ENCODE measurements around the gene AUTS2. TPM values are rescaled to one million over a fixed set of nuclear protein-coding genes. Genes with fewer than 3 reads are reported as not detected.

Gene AUTS2
- total RNA-seq, 5 donors from 2014 or later (not counting 1 experiment from before 2014, with no cell fraction given), result 10.6 to 66.2 (median 37.6) TPM

DNA sequence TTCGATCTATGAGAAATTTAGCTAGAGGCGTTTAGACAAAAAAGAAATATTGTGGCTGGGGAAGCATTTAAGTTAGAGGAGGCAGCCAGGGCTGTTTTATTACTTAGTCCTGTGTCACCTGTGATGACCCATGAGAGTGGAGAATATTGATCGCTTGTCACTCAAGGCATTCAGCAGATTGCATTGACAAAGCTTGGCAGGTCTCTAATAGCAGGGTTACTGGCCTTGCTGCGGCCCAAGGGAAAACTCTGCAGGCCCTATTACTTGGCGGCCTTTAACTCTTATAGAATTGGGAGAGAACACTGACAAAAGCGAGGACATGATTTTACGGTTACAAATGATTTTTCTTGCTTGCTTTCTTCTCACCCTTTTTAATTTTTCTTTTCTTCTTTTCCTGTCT lies 473.5 kb downstream of the AUTS2 start:
- Histone ChIP-seq H3K27ac (ENCODE audit: low read length) (no peak overlapping the region), H3K4me3 (ENCODE audit: control insufficient read depth in 1 of 2, extremely low read depth in 1 of 2, low read length in 1 of 2) (no peak overlapping the region), H3K4me1 (ENCODE audit: control insufficient read depth in 1 of 2, extremely low read depth in 1 of 2, insufficient read depth in 2 of 2, low read length in 2 of 2) (no peaks in the 10 kb centered on the region), H3K9me3 (no peaks in the 10 kb centered on the region), H3K27me3 (replicated peaks in 1 of 2; ENCODE audit: control insufficient read depth in 2 of 2, extremely low read depth in 1 of 2, insufficient read depth in 2 of 2, low read length in 1 of 2) (no peaks in the 10 kb centered on the region), H3K36me3 (ENCODE audit: control insufficient read depth in 2 of 2, extremely low read depth in 1 of 2, insufficient read depth in 1 of 2, low read length in 1 of 2) (no peaks in the 10 kb centered on the region)
- Mint-ChIP-seq H3K36me3 (no peaks in the 10 kb centered on the region), H3K27ac (no peak overlapping the region), H3K9me3 (no peaks in the 10 kb centered on the region), H3K4me3 (no peak overlapping the region), H3K4me1 (no peaks in the 10 kb centered on the region), H3K27me3 (no peaks in the 10 kb centered on the region)
- WGBS (ENCODE audit: insufficient coverage), result 100% methylated on average over 3 of the region's 7 CpGs
- POLR2A ChIA-PET, result interaction anchor here in 1 of 2 donors (0.7 kb wide), 1 partner anchor 191 kb away, joined by 3 read pairs; no protein-coding TSS in a partner anchor
- ATAC-seq (replicated peaks in 1 of 4) (no peak), DNase-seq (no peak)
- CTCF ChIA-PET, result no interaction called here

DNA sequence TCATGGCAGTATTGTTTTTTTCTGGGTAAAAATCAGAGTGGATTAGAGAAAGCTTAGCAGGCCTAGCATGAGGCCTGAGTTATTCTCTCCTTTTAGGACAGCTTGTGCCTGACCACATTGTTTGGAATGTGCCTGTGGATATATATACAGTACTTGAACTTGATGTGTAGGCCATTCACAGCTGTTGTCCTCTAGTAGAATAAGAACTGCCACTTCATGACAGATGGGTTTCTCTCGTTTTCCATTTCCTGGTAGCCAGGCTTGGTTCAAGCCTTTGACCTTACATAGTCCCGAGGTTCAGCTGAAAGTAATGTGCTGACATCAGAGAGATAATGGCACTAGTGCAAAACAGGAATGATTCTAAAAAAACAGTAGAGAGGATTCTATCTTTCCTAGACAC lies 473.9 kb downstream of the AUTS2 start:
- no peak for ATAC-seq (replicated peaks in 1 of 4)
- H3K36me3 ChIP-seq (ENCODE audit: control insufficient read depth in 2 of 2, extremely low read depth in 1 of 2, insufficient read depth in 1 of 2, low read length in 1 of 2), result no peaks in the 10 kb centered on the region
- H3K9me3 ChIP-seq, result no peaks in the 10 kb centered on the region
- 40% methylated on average over 1 of the region's 2 CpGs for WGBS (ENCODE audit: insufficient coverage)
- CTCF ChIA-PET, result no interaction called here
- Mint-ChIP-seq H3K27me3 (no peaks in the 10 kb centered on the region), H3K9me3 (no peaks in the 10 kb centered on the region), H3K4me1 (no peaks in the 10 kb centered on the region), H3K27ac (no peak overlapping the region), H3K36me3 (no peaks in the 10 kb centered on the region), H3K4me3 (no peak overlapping the region)
- POLR2A ChIA-PET, result interaction anchor here (0.5 to 0.7 kb wide), 2 partner anchors 190 to 1015 kb away, joined by 3 to 5 read pairs; no protein-coding TSS in a partner anchor
- no peak overlapping the region for H3K4me3 ChIP-seq (ENCODE audit: control insufficient read depth in 1 of 2, extremely low read depth in 1 of 2, low read length in 1 of 2)
- H3K27me3 ChIP-seq (replicated peaks in 1 of 2; ENCODE audit: control insufficient read depth in 2 of 2, extremely low read depth in 1 of 2, insufficient read depth in 2 of 2, low read length in 1 of 2), result no peaks in the 10 kb centered on the region
- no peaks in the 10 kb centered on the region for H3K4me1 ChIP-seq (ENCODE audit: control insufficient read depth in 1 of 2, extremely low read depth in 1 of 2, insufficient read depth in 2 of 2, low read length in 2 of 2)
- DNase-seq, result no peak
- no peak overlapping the region for H3K27ac ChIP-seq (ENCODE audit: low read length)

DNA sequence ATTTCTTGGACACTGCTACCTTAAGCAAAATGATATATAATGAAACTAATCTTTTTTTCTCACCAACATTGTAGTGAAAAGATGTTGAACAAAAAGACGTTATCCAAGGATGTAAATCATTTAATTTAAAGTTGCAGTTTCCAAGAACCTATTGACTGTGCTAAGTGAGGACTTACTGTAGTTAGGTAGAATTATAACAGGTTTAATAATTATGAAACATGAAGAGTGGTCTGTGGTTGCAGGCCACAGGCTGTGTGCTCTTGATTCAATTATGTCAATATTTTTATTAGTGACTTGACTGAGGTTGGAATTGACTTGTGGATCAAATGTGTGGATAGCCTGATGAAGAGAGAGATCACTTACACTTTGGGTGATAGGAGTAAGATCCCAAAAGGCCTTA lies 478.1 kb downstream of the AUTS2 start:
- POLR2A ChIA-PET, result no interaction called here

DNA sequence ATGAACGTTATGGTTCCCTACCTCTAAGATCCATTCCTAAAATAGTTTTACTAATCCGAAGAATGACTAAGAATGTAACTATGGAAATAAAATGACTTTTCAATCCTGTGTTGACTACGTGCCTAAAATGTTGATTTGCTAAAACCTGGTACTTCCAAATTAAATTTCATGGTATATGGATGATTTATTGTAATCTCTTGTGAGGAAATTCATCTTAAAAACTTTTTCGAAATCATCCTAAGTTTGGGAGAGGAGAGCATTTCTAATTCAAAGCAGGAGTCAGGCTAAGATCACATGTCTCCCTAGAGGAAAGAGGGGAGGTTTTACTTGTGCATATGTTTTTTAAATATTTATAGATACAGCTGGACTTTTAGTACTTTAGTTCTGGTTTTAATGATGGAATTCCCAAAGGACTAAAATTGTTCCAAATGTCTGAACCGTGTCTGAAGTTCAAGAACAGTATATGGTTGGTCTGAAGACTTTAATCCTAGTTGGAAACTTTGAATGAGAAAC lies 483.9 kb downstream of the AUTS2 start:
- WGBS (ENCODE audit: insufficient coverage), result 60% methylated on average over 1 of the region's 5 CpGs
- ChIA-PET POLR2A (no interaction called here), CTCF (no interaction called here)
- H3K27ac Mint-ChIP-seq, result no peak overlapping the region
- no peak overlapping the region for H3K4me3 ChIP-seq (ENCODE audit: control insufficient read depth in 1 of 2, extremely low read depth in 1 of 2, low read length in 1 of 2)
- no peaks in the 10 kb centered on the region for H3K27me3 Mint-ChIP-seq
- H3K4me3 Mint-ChIP-seq, result no peak overlapping the region
- DNase-seq (no peak), ATAC-seq (replicated peaks in 1 of 4) (no peak)
- H3K36me3 Mint-ChIP-seq, result no peaks in the 10 kb centered on the region
- H3K27me3 ChIP-seq (replicated peaks in 1 of 2; ENCODE audit: control insufficient read depth in 2 of 2, extremely low read depth in 1 of 2, insufficient read depth in 2 of 2, low read length in 1 of 2), result no peaks in the 10 kb centered on the region
- no peak overlapping the region for H3K27ac ChIP-seq (ENCODE audit: low read length)
- no peaks in the 10 kb centered on the region for H3K4me1 ChIP-seq (ENCODE audit: control insufficient read depth in 1 of 2, extremely low read depth in 1 of 2, insufficient read depth in 2 of 2, low read length in 2 of 2)
- no peaks in the 10 kb centered on the region for H3K36me3 ChIP-seq (ENCODE audit: control insufficient read depth in 2 of 2, extremely low read depth in 1 of 2, insufficient read depth in 1 of 2, low read length in 1 of 2)
- peaks cover 0 to 14% (median 4%) of the 10 kb centered on the region in 3 donors for H3K9me3 Mint-ChIP-seq
- no peaks in the 10 kb centered on the region for H3K9me3 ChIP-seq
- H3K4me1 Mint-ChIP-seq, result no peaks in the 10 kb centered on the region

More for the DNA sequence above, 478.1 kb downstream of the AUTS2 start:
- Mint-ChIP-seq H3K4me1 (no peaks in the 10 kb centered on the region), H3K4me3 (no peak overlapping the region), H3K27me3 (no peaks in the 10 kb centered on the region), H3K27ac (no peak overlapping the region), H3K36me3 (no peaks in the 10 kb centered on the region), H3K9me3 (peaks cover 0 to 3% (median 0%) of the 10 kb centered on the region in 3 donors)
- Histone ChIP-seq H3K36me3 (ENCODE audit: control insufficient read depth in 2 of 2, extremely low read depth in 1 of 2, insufficient read depth in 1 of 2, low read length in 1 of 2) (no peaks in the 10 kb centered on the region), H3K4me1 (ENCODE audit: control insufficient read depth in 1 of 2, extremely low read depth in 1 of 2, insufficient read depth in 2 of 2, low read length in 2 of 2) (no peaks in the 10 kb centered on the region), H3K9me3 (no peaks in the 10 kb centered on the region), H3K27ac (ENCODE audit: low read length) (no peak overlapping the region), H3K27me3 (replicated peaks in 1 of 2; ENCODE audit: control insufficient read depth in 2 of 2, extremely low read depth in 1 of 2, insufficient read depth in 2 of 2, low read length in 1 of 2) (no peaks in the 10 kb centered on the region), H3K4me3 (ENCODE audit: control insufficient read depth in 1 of 2, extremely low read depth in 1 of 2, low read length in 1 of 2) (no peak overlapping the region)
- CTCF ChIA-PET, result no interaction called here
- DNase-seq (no peak), ATAC-seq (replicated peaks in 1 of 4) (no peak)
- WGBS (ENCODE audit: insufficient coverage), result 100% methylated on average over 1 of the region's 1 CpG

DNA sequence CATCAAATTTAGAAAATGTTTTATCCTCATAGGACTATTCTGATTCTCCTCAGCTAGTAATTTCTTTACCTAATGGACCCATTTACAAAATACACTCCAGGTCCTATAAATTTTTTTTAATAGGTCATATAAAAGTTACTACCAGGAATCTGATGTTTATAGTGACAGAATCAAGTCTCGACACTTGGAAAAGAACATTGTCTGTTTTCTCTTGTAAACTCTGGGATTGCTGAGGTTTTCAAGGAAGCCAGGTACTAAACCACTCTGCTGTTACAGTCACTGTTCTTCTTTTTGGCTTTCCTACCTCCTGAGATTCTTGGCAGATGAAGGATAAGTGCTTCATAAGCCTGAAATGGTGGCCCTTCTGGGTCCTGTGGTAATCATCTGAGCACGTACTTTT lies 493.1 kb downstream of the AUTS2 start:
- H3K9me3 ChIP-seq, result no peaks in the 10 kb centered on the region

DNA sequence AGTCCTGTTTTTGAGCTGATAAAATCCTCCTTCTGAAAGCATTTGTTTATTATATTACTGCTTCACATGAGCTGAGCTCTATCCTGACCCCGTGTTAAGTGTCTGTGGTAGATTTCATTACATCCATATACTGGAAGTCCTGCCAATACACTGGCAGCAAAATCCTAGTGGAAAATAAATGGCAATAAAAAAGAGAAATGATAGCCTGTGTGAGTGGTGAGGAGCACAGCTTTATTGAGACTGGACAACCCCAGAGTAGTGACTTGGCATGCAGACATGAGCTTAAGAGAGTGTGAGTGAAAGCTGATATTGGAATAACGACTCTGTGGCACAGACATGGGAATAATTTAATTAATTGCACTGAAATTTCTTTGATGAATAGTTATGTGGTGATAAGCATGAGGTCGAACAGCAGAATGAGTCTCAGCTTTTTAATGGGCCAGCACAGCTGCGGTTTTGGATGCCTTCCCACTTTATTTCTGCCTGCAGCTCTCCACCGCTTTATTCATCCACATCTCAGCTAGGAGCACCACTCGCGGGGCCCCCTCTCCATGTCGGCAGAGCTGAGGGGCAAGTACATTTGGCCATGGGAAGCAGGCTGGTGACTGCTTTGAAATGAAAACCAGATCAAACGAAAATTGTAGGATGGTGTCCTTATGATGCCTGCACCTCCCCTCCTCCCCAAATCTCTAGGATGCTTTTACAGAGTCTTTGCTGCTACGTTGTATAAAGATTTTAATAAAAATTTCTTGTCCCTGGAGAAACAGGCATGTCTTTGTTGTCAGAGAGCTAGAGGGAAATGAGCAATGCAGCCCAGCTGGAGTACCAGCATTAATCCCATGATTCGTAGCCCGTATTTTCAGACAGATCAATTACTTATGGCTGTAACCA lies 494.3 kb downstream of the AUTS2 start:
- WGBS (ENCODE audit: insufficient coverage), result no CpG with 5 or more reads among the region's 12 CpGs
- Histone ChIP-seq H3K4me3 (ENCODE audit: control insufficient read depth in 1 of 2, extremely low read depth in 1 of 2, low read length in 1 of 2) (no peak overlapping the region), H3K27ac (ENCODE audit: low read length) (no peak overlapping the region), H3K9me3 (no peaks in the 10 kb centered on the region), H3K36me3 (ENCODE audit: control insufficient read depth in 2 of 2, extremely low read depth in 1 of 2, insufficient read depth in 1 of 2, low read length in 1 of 2) (no peaks in the 10 kb centered on the region), H3K27me3 (replicated peaks in 1 of 2; ENCODE audit: control insufficient read depth in 2 of 2, extremely low read depth in 1 of 2, insufficient read depth in 2 of 2, low read length in 1 of 2) (peaks cover 0 to 2% of the 10 kb centered on the region in 2 experiments), H3K4me1 (ENCODE audit: control insufficient read depth in 1 of 2, extremely low read depth in 1 of 2, insufficient read depth in 2 of 2, low read length in 2 of 2) (no peaks in the 10 kb centered on the region)
- POLR2A ChIA-PET, result interaction anchor here (0.5 to 0.6 kb wide), 3 partner anchors 8 to 306 kb away, joined by 3 to 7 read pairs (median 3); no protein-coding TSS in a partner anchor
- peaks cover 0 to 4% (median 0%) of the 10 kb centered on the region in 3 donors for H3K9me3 Mint-ChIP-seq
- DNase-seq, result no peak
- CTCF ChIA-PET, result no interaction called here
- H3K27me3 Mint-ChIP-seq, result no peaks in the 10 kb centered on the region
- no peak for ATAC-seq (replicated peaks in 1 of 4)
- H3K4me1 Mint-ChIP-seq, result no peaks in the 10 kb centered on the region
- no peak overlapping the region for H3K27ac Mint-ChIP-seq
- no peaks in the 10 kb centered on the region for H3K36me3 Mint-ChIP-seq
- no peak overlapping the region for H3K4me3 Mint-ChIP-seq

More for the DNA sequence above, 493.1 kb downstream of the AUTS2 start:
- H3K27ac ChIP-seq (ENCODE audit: low read length), result no peak overlapping the region
- no CpG with 5 or more reads among the region's 2 CpGs for WGBS (ENCODE audit: insufficient coverage)
- POLR2A ChIA-PET, result no interaction called here
- H3K27ac Mint-ChIP-seq, result no peak overlapping the region
- H3K4me3 ChIP-seq (ENCODE audit: control insufficient read depth in 1 of 2, extremely low read depth in 1 of 2, low read length in 1 of 2), result no peak overlapping the region
- no peak for ATAC-seq (replicated peaks in 1 of 4)
- H3K36me3 Mint-ChIP-seq, result no peaks in the 10 kb centered on the region
- peaks cover 0 to 2% of the 10 kb centered on the region in 2 experiments for H3K27me3 ChIP-seq (replicated peaks in 1 of 2; ENCODE audit: control insufficient read depth in 2 of 2, extremely low read depth in 1 of 2, insufficient read depth in 2 of 2, low read length in 1 of 2)
- CTCF ChIA-PET, result no interaction called here
- H3K4me1 Mint-ChIP-seq, result no peaks in the 10 kb centered on the region
- no peaks in the 10 kb centered on the region for H3K36me3 ChIP-seq (ENCODE audit: control insufficient read depth in 2 of 2, extremely low read depth in 1 of 2, insufficient read depth in 1 of 2, low read length in 1 of 2)
- H3K27me3 Mint-ChIP-seq, result no peaks in the 10 kb centered on the region
- DNase-seq, result no peak
- H3K4me3 Mint-ChIP-seq, result no peak overlapping the region
- H3K4me1 ChIP-seq (ENCODE audit: control insufficient read depth in 1 of 2, extremely low read depth in 1 of 2, insufficient read depth in 2 of 2, low read length in 2 of 2), result no peaks in the 10 kb centered on the region
- H3K9me3 Mint-ChIP-seq, result peaks cover 0 to 9% (median 0%) of the 10 kb centered on the region in 3 donors

Measured in T-cell (primary cell).